Common myeloid progenitor, CD34-positive (primary cell): ENCODE results near the gene TSPO2.
A peak's percentile ranks its signal among the peaks of the same experiment; 100 is the strongest.

Source experiments
- CTCF ChIA-PET: fragments of 350-600 bp; sonication (Branson Sonifier 250); formaldehyde crosslinking; loops from one replicate; lab custom pipeline; 2021; ENCODE audit warnings: antibody characterized with exemption; lab: Charles Lee
- POLR2A ChIA-PET: fragments of 350-600 bp; sonication (Branson Sonifier 250); formaldehyde crosslinking; loops from one replicate; lab custom pipeline; 2021; ENCODE audit warnings: antibody characterized with exemption; lab: Charles Lee
- DNase-seq, 3 donors: peaks; one replicate each; pipeline versions ENCODE4 v3.0.0 to v3.0.0-alpha.2; 2013
- H3K27ac ChIP-seq, 2 experiments: 1 replicate in 1 of 2; 2 replicates in 1 of 2; pipeline ENCODE4 v1.7.0; 2013; ENCODE audit warnings: inconsistent platforms in 2 of 2, low read length in 2 of 2, mild to moderate bottlenecking in 2 of 2, low read depth in 1 of 2, moderate library complexity in 1 of 2; ENCODE audit not compliant: severe bottlenecking in 2 of 2, insufficient read depth in 1 of 2, poor library complexity in 1 of 2
- H3K27me3 ChIP-seq, 5 experiments: replicated peaks in 2 of 5; 1 replicate in 3 of 5; 2 replicates in 2 of 5; pipeline versions ENCODE4 v1.6.1 to v1.7.0; 2013; ENCODE audit warnings: low read length in 4 of 5, mild to moderate bottlenecking in 2 of 5, moderate library complexity in 2 of 5, inconsistent platforms in 1 of 5; ENCODE audit not compliant: insufficient read depth in 5 of 5, control insufficient read depth in 4 of 5
- H3K36me3 ChIP-seq, 4 experiments: 1 replicate in 2 of 4; 2 replicates in 2 of 4; pipeline versions ENCODE4 v1.6.1 to v1.7.0; 2013; ENCODE audit warnings: low read length in 3 of 4, control low read depth in 1 of 4, mild to moderate bottlenecking in 1 of 4; ENCODE audit not compliant: control insufficient read depth in 4 of 4, insufficient read depth in 4 of 4
- H3K4me1 ChIP-seq, 4 experiments: 1 replicate in 3 of 4; 2 replicates in 1 of 4; pipeline versions ENCODE4 v1.6.1 to v1.7.1; 2013; ENCODE audit warnings: low read length in 3 of 4, mild to moderate bottlenecking in 3 of 4, control low read depth in 1 of 4, inconsistent platforms in 1 of 4, moderate library complexity in 1 of 4; ENCODE audit not compliant: control insufficient read depth in 4 of 4, insufficient read depth in 4 of 4; ENCODE audit errors: control extremely low read depth in 1 of 4
- H3K4me3 ChIP-seq, 7 experiments: 1 replicate in 4 of 7; 2 replicates in 3 of 7; pipeline versions ENCODE4 v1.5.1 to v1.7.0; 2013; ENCODE audit warnings: mild to moderate bottlenecking in 7 of 7, low read length in 6 of 7, moderate library complexity in 6 of 7, inconsistent platforms in 2 of 7, low read depth in 2 of 7, control low read depth in 1 of 7; ENCODE audit not compliant: insufficient read depth in 4 of 7, control insufficient read depth in 1 of 7; ENCODE audit errors: extremely low read depth in 1 of 7
- H3K9me3 ChIP-seq, 5 experiments: 1 replicate in 4 of 5; 2 replicates in 1 of 5; pipeline versions ENCODE4 v1.6.1 to v1.7.1; 2013; ENCODE audit warnings: low read length in 4 of 5, mild to moderate bottlenecking in 2 of 5, inconsistent platforms in 1 of 5, low read depth in 1 of 5, moderate library complexity in 1 of 5; ENCODE audit not compliant: control insufficient read depth in 4 of 5, insufficient read depth in 2 of 5; ENCODE audit errors: control extremely low read depth in 1 of 5
- WGBS: methylation state at CpG from one replicate; pipeline ENCODE4 v1.1.5; 2013; ENCODE audit not compliant: insufficient coverage; 5-methylcytosine and 5-hydroxymethylcytosine counted together

TSPO2 gene

DNA sequence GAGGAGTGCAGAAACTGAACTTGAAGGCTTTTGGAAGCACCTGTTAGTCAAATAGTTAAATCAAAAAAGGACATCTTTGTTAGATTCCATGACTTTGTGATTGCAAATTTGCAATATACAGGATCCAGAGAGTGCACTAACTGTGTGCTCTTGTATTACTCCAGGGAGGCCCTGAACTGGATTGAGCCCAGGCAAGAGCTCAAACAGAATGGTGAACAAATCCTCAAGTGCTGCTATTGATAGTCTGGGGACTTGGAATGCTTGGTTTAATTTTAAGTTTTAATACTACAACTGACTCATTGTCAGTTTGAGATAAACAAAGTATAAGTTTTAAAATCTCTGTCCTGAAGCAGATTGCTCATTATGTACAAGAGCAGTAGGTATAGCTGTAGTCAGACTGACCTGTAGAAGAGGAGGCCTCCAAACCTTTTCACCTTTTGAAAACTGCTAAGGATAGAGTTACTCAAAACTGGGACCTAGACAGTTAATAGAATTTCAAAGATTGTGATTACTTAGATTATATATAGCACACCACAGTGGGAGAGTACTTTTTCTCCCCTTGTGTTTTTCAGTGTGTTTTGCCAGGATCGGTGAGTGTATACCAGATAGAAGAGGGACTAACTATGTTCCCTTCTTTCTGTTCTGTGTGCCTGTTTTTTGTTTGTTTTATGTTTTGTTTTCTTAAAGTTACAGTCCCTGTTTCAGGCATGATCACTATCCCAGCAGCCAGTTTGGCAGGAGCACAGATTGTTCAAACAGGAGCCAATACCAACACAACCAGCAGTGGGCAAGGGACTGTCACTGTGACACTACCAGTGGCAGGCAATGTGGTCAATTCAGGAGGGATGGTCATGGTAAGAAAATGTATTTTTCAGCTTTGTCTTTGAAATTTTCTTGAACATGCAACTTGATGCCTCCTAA, 48.8 kb downstream of the TSPO2 start:
- no CpG with 5 or more reads among the region's 1 CpG for WGBS
- POLR2A ChIA-PET: interaction anchor here (1.6 kb wide), 1 partner anchor 11 kb away, joined by 3 read pairs; no protein-coding TSS in a partner anchor
- Histone ChIP-seq H3K4me3 (no peak overlapping the region), H3K9me3 (no peaks in the 10 kb centered on the region), H3K4me1 (no peaks in the 10 kb centered on the region), H3K27me3 (no peaks in the 10 kb centered on the region), H3K36me3 (peaks cover 44 to 81% (median 62%) of the 10 kb centered on the region in 4 experiments), H3K27ac (no peak overlapping the region)
- CTCF ChIA-PET: interaction anchor here (0.7 to 4.6 kb wide), 15 partner anchors 8 to 229 kb away, joined by 3 to 33 read pairs (median 5); no protein-coding TSS in a partner anchor
- no peak for DNase-seq

DNA sequence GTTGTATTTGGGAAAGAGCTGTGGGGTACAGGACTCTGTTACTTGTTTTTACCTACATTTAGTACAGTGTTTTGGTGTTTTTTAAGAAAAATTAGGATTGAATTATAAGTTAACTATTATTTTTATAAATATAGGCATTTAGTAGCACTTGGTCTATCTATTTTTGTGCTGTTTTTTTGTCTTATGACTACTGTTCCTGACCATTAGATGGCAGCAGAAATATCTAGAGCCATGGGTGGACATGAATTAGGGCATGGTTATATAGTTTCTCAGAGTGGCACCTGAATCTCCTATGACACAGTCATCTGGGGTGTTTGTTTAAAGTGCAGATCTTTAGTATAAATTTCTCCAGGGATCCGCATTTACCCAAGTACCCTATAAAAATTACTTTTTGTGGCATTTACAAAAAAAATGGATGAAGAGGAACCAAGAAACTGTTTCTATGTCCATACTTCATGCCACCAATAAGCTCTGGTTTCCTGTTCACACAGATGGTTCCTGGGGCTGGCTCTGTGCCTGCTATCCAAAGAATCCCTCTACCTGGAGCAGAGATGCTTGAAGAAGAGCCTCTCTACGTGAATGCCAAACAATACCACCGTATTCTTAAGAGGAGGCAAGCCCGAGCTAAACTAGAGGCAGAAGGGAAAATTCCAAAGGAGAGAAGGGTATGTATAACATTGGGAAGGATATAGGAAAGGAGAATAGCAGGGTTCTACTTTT, 50.3 kb downstream of the TSPO2 start:
- Histone ChIP-seq H3K36me3 (peaks cover 47 to 84% (median 67%) of the 10 kb centered on the region in 4 experiments), H3K27ac (no peak overlapping the region), H3K4me1 (no peaks in the 10 kb centered on the region), H3K27me3 (no peaks in the 10 kb centered on the region), H3K4me3 (no peak overlapping the region), H3K9me3 (no peaks in the 10 kb centered on the region)
- 100% methylated on average over 2 of the region's 4 CpGs for whole genome bisulfite sequencing
- DNase-seq: peak; percentile 34 to 65 (median 59)
- POLR2A ChIA-PET: interaction anchor here (0.7 to 1.6 kb wide), 2 partner anchors 9 to 186 kb away, joined by 3 read pairs; no protein-coding TSS in a partner anchor
- CTCF ChIA-PET: interaction anchor here (0.9 to 4.6 kb wide), 17 partner anchors 9 to 228 kb away, joined by 3 to 33 read pairs (median 5); no protein-coding TSS in a partner anchor

DNA sequence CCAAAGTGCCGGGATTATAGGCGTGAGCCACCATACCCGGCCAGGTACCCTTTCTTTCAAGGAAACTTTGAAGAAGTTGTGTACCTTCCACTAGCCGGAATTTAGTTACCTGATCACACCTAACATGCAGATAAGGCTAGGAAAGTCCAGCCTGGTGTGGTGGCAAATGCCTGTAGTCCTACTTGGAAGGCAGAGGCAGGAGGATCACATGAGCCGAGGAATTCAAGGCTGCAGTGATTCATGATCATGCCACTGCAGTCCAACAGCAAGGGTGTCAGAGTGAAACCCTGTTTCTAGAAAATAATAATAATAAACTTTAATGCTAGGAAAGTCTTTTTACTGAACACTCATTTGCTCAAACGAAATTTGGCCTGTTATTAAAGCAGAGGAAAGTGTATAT, 51.5 kb downstream of the TSPO2 start:
- Histone ChIP-seq H3K27me3 (no peaks in the 10 kb centered on the region), H3K4me3 (no peak overlapping the region), H3K9me3 (no peaks in the 10 kb centered on the region), H3K4me1 (no peaks in the 10 kb centered on the region), H3K27ac (no peak overlapping the region), H3K36me3 (peaks cover 52 to 92% (median 72%) of the 10 kb centered on the region in 4 experiments)
- WGBS: 100% methylated on average over 4 of the region's 6 CpGs
- ChIA-PET POLR2A (no interaction called here), CTCF (interaction anchor here (0.9 to 4.6 kb wide), 6 partner anchors 9 to 89 kb away, joined by 3 to 33 read pairs (median 22); no protein-coding TSS in a partner anchor)
- no peak for DNase-seq
